Natural killer cell treated with Interleukin-12 subunit alpha and Interleukin-12 subunit beta and Interleukin-15 and Interleukin-18, amount 100 ng/mL, for 72 hours (primary cell): Measurements from ENCODE around the gene GPRASP2. TPM values are rescaled to one million over a fixed set of nuclear protein-coding genes. Genes with fewer than 3 reads are reported as not detected.
"Not testable (repeated sequence)": the region's sequence is repeated elsewhere in the genome, so short reads cannot be mapped to it uniquely, and the experiment has no call there.

ENCODE experiments used
- ATAC-seq, 2 donors: fragments of 150-1000 bp; cut with Tn5 transposase in 1 of 2; sonication (Bioruptor Pico), chemical (Tn5 transposase) in 1 of 2; 2 replicates each; pipeline ENCODE4 v1.10.0; 2021
- DNase-seq: peaks from one replicate; pipeline ENCODE4 v3.0.0; 2022; ENCODE audit warnings: low spot score
- H3K27ac Mint-ChIP-seq, 2 donors: 1 replicate in 1 of 2; 2 replicates in 1 of 2; pipeline ENCODE4 v1.8.0; 2022; ENCODE audit warnings: mixed read lengths in 2 of 2, mild to moderate bottlenecking in 1 of 2, moderate library complexity in 1 of 2
- H3K27me3 Mint-ChIP-seq, 2 donors: 1 replicate in 1 of 2; 2 replicates in 1 of 2; pipeline ENCODE4 v1.8.0; 2022; ENCODE audit warnings: mixed read lengths in 2 of 2
- H3K36me3 Mint-ChIP-seq: one replicate; pipeline ENCODE4 v1.8.0; 2022; ENCODE audit warnings: mixed read lengths
- H3K4me1 Mint-ChIP-seq, 2 donors: 1 replicate in 1 of 2; 2 replicates in 1 of 2; pipeline ENCODE4 v1.8.0; 2022; ENCODE audit warnings: low read depth in 2 of 2, mixed read lengths in 2 of 2, mild to moderate bottlenecking in 1 of 2
- H3K4me3 Mint-ChIP-seq: one replicate; pipeline ENCODE4 v1.8.0; 2022; ENCODE audit warnings: mixed read lengths
- H3K9me3 Mint-ChIP-seq: 2 replicates; pipeline ENCODE4 v1.8.0; 2022; ENCODE audit warnings: mixed read lengths
- total RNA-seq, 2 donors: library from RNA; stranded (reverse); gene quantifications; one replicate each; pipeline ENCODE4 v1.2.3, GENCODE V29; 2022

The GPRASP2 gene
- total RNA-seq: under 1 TPM in 1 of 2 donors, not detected in 1; 0.48 TPM

DNA sequence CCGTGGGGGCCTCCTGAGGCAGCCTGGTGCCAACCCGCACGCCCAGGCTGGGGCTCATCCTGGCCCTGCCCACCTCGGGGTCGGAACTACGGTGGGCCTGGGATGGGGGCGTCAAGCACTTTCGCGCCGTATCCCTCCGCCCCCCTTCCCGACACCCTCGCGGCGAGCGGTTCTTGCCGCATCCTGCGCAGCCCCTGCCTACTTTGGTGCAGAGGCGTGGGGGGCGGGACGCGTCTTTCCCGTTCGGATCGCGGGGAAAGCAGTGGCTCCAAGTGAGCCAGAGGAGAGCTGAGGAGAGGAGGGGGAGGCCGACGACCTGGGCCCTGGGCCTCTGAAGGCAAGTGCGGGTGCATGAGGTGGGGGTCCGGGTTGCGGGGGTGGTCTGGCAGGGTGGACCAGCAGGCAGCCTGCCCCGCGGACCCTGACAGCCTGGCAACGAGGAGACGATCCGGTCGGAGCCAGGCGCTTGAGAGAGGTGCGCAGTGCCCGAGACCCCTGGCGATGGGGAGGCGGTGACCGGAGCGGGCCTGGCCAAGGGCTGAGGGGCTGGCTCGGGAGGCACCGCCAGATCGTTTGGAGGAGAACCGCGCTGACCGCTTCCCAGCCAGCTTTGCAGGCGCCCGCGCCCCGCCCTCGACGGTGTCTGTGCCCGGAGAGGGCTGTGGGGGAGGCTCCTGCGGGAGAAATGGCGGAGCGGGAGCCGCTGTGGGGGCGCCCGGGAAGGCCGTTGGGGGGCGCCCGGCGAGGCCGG, at the start of gene GPRASP2:
TSS of gene GPRASP2 (plus strand) at position 233 of the 751 bp plus-strand sequence. CDS start 2,422 bp downstream, outside the sequence.
- no peaks in the 10 kb centered on the region for H3K36me3 Mint-ChIP-seq
- peaks cover 0 to 7% of the 10 kb centered on the region in 2 donors for H3K4me1 Mint-ChIP-seq
- H3K9me3 Mint-ChIP-seq: no peaks in the 10 kb centered on the region
- H3K27me3 Mint-ChIP-seq: peaks cover 8 to 26% of the 10 kb centered on the region in 2 donors
- H3K4me3 Mint-ChIP-seq: peak within 1 kb of the TSS; percentile 71
- no peak for DNase-seq
- H3K27ac Mint-ChIP-seq: peak within 1 kb of the TSS in 1 of 2 donors; percentile 34
- peak; percentile 37 to 44 for ATAC-seq

DNA sequence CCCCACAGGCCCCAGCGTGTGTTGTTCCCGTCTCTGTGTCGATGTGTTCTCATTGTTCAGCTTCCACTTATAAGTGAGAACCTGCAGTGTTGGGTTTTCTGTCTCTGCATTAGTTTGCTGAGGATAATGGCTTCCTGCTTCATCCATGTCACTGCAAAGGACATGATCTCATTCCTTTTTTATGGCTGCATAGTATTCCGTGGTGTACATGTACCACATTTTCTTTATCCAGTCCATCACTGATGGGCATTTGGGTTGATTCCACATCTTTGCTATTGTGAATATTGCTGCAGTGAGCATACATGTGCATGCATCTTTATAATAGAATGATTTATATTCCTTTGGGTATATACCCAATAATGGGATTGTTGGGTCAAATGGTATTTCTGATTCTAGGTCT, 48.4 kb upstream of the GPRASP2 start:
- H3K36me3 Mint-ChIP-seq: peaks cover 21% of the 10 kb centered on the region
- H3K4me3 Mint-ChIP-seq, H3K4me1 Mint-ChIP-seq, ATAC-seq, DNase-seq, H3K27ac Mint-ChIP-seq, H3K9me3 Mint-ChIP-seq, H3K27me3 Mint-ChIP-seq: not testable (repeated sequence)

GRCh38 chrX:102667034-102667433, 45.2 kb upstream of the GPRASP2 start:
- H3K27ac Mint-ChIP-seq, H3K9me3 Mint-ChIP-seq, H3K27me3 Mint-ChIP-seq, ATAC-seq, H3K4me1 Mint-ChIP-seq, H3K4me3 Mint-ChIP-seq, DNase-seq: not testable (repeated sequence)
- peaks cover 21% of the 10 kb centered on the region for H3K36me3 Mint-ChIP-seq

- Mint-ChIP-seq H3K36me3 (peaks cover 21% of the 10 kb centered on the region), H3K4me3 (no peak overlapping the region), H3K27me3 (peaks cover 0 to 2% of the 10 kb centered on the region in 2 donors), H3K4me1 (no peaks in the 10 kb centered on the region), H3K27ac (no peak overlapping the region), H3K9me3 (no peaks in the 10 kb centered on the region)
- DNase-seq (no peak), ATAC-seq (no peak)
Observed at GRCh38 chrX:102669526-102669925, 42.7 kb upstream of the GPRASP2 start.

- H3K4me3 Mint-ChIP-seq: no peak overlapping the region
- H3K27me3 Mint-ChIP-seq: no peaks in the 10 kb centered on the region
- peaks cover 0 to 1% of the 10 kb centered on the region in 2 donors for H3K4me1 Mint-ChIP-seq
- H3K9me3 Mint-ChIP-seq: no peaks in the 10 kb centered on the region
- no peak overlapping the region for H3K27ac Mint-ChIP-seq
- ATAC-seq: no peak
- H3K36me3 Mint-ChIP-seq: peaks cover 2% of the 10 kb centered on the region
- no peak for DNase-seq
Observed at GRCh38 chrX:102672856-102673255, 39.4 kb upstream of the GPRASP2 start.

- H3K36me3 Mint-ChIP-seq: peaks cover 12% of the 10 kb centered on the region
- not testable (repeated sequence) for DNase-seq, H3K4me1 Mint-ChIP-seq, H3K4me3 Mint-ChIP-seq, H3K27me3 Mint-ChIP-seq, ATAC-seq, H3K9me3 Mint-ChIP-seq, H3K27ac Mint-ChIP-seq
Observed at GRCh38 chrX:102677479-102677878, 34.8 kb upstream of the GPRASP2 start.

DNA sequence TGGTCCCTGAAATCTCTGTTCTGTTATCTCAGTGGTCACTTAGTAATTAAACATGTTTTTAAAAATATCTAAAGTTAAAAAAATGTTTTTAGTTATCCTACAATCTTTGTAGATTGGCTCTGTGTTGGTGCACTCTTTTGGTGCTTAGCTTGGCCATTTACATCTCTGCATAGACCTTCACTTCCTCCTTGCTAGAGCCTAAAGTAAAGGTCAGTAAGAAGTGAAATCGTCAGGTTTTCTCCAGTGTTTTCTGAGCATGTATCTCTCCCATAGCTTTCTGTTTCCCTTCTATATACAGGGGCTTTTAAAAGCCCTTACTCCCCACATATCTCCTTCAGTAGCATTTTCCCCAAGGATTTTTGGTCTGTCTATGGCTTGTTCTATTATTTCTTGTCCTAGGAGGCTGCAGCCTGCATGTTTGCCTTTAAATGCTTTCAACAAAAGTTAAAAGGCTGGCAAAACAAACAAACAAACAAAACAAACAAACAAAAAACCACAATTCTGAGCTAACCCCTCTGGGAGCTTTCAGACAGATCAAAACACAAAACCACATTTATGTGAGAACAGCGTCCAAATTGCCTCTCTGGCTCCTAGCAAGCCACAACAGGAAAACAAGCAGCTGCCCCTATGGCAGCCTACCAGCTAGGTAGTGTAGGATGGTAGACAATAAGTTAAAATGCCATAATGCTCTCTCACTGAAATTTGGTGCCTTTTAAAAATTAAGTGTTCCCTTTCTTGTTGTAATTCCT, 27.3 kb upstream of the GPRASP2 start:
- H3K36me3 Mint-ChIP-seq: peaks cover 17% of the 10 kb centered on the region
- ATAC-seq (no peak), DNase-seq (no peak)
- no peak overlapping the region for H3K4me3 Mint-ChIP-seq
- H3K27me3 Mint-ChIP-seq: no peaks in the 10 kb centered on the region
- no peak overlapping the region for H3K27ac Mint-ChIP-seq
- H3K4me1 Mint-ChIP-seq: peaks cover 0 to 5% of the 10 kb centered on the region in 2 donors
- peaks cover 7% of the 10 kb centered on the region for H3K9me3 Mint-ChIP-seq

GRCh38 chrX:102694749-102695148, 17.5 kb upstream of the GPRASP2 start:
- H3K9me3 Mint-ChIP-seq: no peaks in the 10 kb centered on the region
- no peak overlapping the region for H3K4me3 Mint-ChIP-seq
- ATAC-seq (no peak), DNase-seq (no peak)
- H3K27me3 Mint-ChIP-seq: peaks cover 0 to 8% of the 10 kb centered on the region in 2 donors
- H3K36me3 Mint-ChIP-seq: no peaks in the 10 kb centered on the region
- H3K4me1 Mint-ChIP-seq: no peaks in the 10 kb centered on the region
- no peak overlapping the region for H3K27ac Mint-ChIP-seq

GRCh38 chrX:102696306-102696705, 15.9 kb upstream of the GPRASP2 start:
- ATAC-seq: no peak

DNA sequence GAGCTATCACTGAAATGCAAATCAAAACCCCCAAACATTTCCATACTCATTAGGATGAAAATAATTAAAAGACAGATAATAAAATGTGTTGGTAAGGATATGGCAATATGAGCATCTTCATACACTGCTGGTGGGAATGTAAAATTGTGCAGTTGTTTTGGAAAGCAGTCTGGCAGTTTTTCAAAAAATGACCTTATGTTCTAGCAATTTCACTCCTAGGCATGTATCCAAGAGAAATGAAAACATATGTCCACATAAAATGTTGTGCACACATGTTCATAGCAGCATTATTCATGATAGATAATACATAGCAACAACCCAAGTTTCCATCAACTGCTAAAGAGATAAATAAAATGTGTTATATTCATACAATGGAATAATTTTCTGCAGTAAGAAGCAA, 14.8 kb upstream of the GPRASP2 start:
- DNase-seq (no peak), ATAC-seq (no peak)
- H3K9me3 Mint-ChIP-seq: no peaks in the 10 kb centered on the region
- H3K4me1 Mint-ChIP-seq: no peaks in the 10 kb centered on the region
- H3K27me3 Mint-ChIP-seq: peaks cover 4 to 11% of the 10 kb centered on the region in 2 donors
- H3K4me3 Mint-ChIP-seq: no peak overlapping the region
- no peaks in the 10 kb centered on the region for H3K36me3 Mint-ChIP-seq
- H3K27ac Mint-ChIP-seq: no peak overlapping the region

More at GRCh38 chrX:102696306-102696705, 15.9 kb upstream of the GPRASP2 start:
- no peak overlapping the region for H3K27ac Mint-ChIP-seq
- H3K4me1 Mint-ChIP-seq: no peaks in the 10 kb centered on the region
- H3K9me3 Mint-ChIP-seq: no peaks in the 10 kb centered on the region
- no peaks in the 10 kb centered on the region for H3K36me3 Mint-ChIP-seq
- peaks cover 0 to 8% of the 10 kb centered on the region in 2 donors for H3K27me3 Mint-ChIP-seq
- no peak overlapping the region for H3K4me3 Mint-ChIP-seq
- no peak for DNase-seq

DNA sequence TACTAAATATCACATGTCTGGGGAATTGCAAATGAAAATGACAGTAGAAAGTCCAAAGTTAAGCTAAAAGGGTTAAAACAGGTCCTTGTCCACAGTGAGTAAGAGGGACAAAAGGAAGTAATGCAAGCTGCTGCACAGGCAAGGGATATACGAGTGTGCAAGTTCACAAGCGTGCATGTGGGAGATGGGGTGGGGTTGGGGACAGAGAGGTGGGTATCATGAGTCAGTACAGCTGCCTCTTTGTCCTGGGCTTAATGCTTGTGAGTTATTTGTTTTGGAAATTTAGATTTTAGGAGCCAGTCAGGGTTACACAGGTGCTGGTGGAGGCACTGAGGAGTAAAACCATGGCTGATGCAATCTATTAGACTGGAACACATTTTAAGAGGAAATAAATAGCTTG, 3.3 kb upstream of the GPRASP2 start:
- Mint-ChIP-seq H3K27me3 (peaks cover 14 to 26% of the 10 kb centered on the region in 2 donors), H3K4me3 (no peak overlapping the region), H3K9me3 (no peaks in the 10 kb centered on the region), H3K27ac (no peak overlapping the region), H3K36me3 (no peaks in the 10 kb centered on the region), H3K4me1 (peaks cover 0 to 7% of the 10 kb centered on the region in 2 donors)
- no peak for ATAC-seq
- DNase-seq: no peak

GRCh38 chrX:102711872-102712215, 404 bp upstream of the GPRASP2 start:
- Mint-ChIP-seq H3K4me1 (peaks cover 0 to 7% of the 10 kb centered on the region in 2 donors), H3K4me3 (no peak overlapping the region)
- no peak for ATAC-seq

DNA sequence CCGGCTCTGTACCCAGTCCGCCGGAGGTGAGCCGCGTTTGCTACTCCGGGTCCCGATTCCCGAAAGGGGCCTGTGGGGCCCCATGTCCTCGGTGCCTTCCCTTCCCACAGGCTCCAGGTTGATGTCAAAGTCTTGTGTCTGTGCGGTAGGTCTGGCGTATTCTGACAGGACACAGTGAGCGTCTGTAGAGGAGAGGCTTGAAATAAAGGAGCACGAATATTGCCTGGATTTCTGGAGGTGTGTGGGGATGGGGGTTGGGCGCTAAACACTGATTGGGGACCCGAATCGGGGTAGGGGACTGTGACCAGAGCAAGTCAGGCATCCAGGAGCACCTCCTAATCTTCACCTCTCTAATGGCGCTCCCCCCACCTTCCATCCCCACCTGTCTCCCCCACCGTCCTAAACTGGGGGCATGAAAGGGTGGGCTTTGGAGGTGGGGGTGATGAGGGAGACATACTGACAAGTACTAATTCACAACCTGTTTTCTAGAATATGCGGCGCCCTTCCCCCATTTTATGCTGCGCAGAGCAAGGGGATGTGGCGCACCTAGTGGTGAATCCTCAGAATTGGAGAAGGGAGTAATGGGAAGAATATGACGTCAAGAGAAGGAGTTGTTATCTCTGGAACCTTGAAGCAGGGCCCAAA, 855 bp downstream of the GPRASP2 start:
- H3K4me3 Mint-ChIP-seq: peak overlapping the region; percentile 27
- no peak overlapping the region for H3K27ac Mint-ChIP-seq
- H3K4me1 Mint-ChIP-seq: peaks cover 0 to 7% of the 10 kb centered on the region in 2 donors
- H3K9me3 Mint-ChIP-seq: no peaks in the 10 kb centered on the region
- ATAC-seq (no peak), DNase-seq (no peak)
- H3K27me3 Mint-ChIP-seq: peaks cover 8 to 26% of the 10 kb centered on the region in 2 donors
- no peaks in the 10 kb centered on the region for H3K36me3 Mint-ChIP-seq

More at GRCh38 chrX:102711872-102712215, 404 bp upstream of the GPRASP2 start:
- Mint-ChIP-seq H3K27me3 (peaks cover 8 to 26% of the 10 kb centered on the region in 2 donors), H3K27ac (no peak overlapping the region), H3K9me3 (no peaks in the 10 kb centered on the region), H3K36me3 (no peaks in the 10 kb centered on the region)
- DNase-seq: no peak

DNA sequence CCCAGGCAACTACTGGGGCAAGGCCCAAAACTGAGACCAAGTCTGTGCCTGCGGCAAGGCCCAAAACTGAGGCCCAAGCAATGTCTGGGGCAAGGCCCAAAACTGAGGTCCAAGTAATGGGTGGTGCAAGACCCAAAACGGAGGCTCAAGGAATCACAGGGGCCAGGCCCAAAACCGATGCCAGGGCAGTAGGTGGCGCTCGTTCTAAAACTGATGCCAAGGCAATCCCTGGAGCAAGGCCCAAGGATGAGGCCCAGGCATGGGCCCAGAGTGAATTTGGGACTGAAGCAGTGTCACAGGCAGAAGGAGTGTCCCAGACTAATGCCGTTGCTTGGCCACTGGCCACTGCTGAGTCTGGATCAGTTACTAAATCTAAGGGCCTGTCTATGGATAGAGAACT, 2.7 kb downstream of the GPRASP2 start:
- H3K9me3 Mint-ChIP-seq: no peaks in the 10 kb centered on the region
- ATAC-seq: peak in 1 of 2 donors; percentile 29
- no peak overlapping the region for H3K27ac Mint-ChIP-seq
- H3K36me3 Mint-ChIP-seq: no peaks in the 10 kb centered on the region
- peaks cover 8 to 15% of the 10 kb centered on the region in 2 donors for H3K27me3 Mint-ChIP-seq
- peaks cover 0 to 7% of the 10 kb centered on the region in 2 donors for H3K4me1 Mint-ChIP-seq
- DNase-seq: no peak
- no peak overlapping the region for H3K4me3 Mint-ChIP-seq
